SK-N-SH treated with all-trans-retinoic acid at 6 μM for 48 hours (cell line): ENCODE results near the gene ECE2.

Source experiments
- ATAC-seq: fragments of 200-7000 bp; cut with Tn5 transposase; 3 replicates; pipeline ENCODE4 v1.9.1; 2020; ENCODE audit warnings: mild to moderate bottlenecking, moderate library complexity
- ARNTL ChIP-seq: fragments of 450-650 bp; formaldehyde crosslinking; IDR thresholded peaks from 2 replicates; pipeline ENCODE4 v1.5.0; 2020; ENCODE audit warnings: low read depth, mild to moderate bottlenecking, moderate library complexity, borderline replicate concordance
- BACH2 ChIP-seq: fragments of 250-450 bp; sonication (Bioruptor Pico); IDR thresholded peaks from 2 replicates; pipeline ENCODE4 v1.9.0; 2021; ENCODE audit warnings: mild to moderate bottlenecking, borderline replicate concordance
- CSDC2 ChIP-seq: fragments of 250-450 bp; sonication (Bioruptor Pico); IDR thresholded peaks from 2 replicates; pipeline ENCODE4 v1.5.0; 2020; ENCODE audit warnings: mild to moderate bottlenecking, moderate library complexity
- GLIS3 ChIP-seq: fragments of 250-450 bp; sonication (Bioruptor Pico); IDR thresholded peaks from 2 replicates; pipeline ENCODE4 v1.5.0; 2020; ENCODE audit warnings: mild to moderate bottlenecking, moderate library complexity
- ISL1 ChIP-seq: fragments of 250-450 bp; sonication (Bioruptor Pico); IDR thresholded peaks from 2 replicates; pipeline ENCODE4 v2.1.2; 2022; ENCODE audit warnings: mild to moderate bottlenecking, moderate library complexity
- OSR1 ChIP-seq: fragments of 250-450 bp; sonication (Bioruptor Pico); IDR thresholded peaks from 2 replicates; pipeline ENCODE4 v1.8.0; 2022; ENCODE audit warnings: moderate library complexity, mild to moderate bottlenecking, inconsistent platforms
- PPARA ChIP-seq: fragments of 250-450 bp; sonication (Bioruptor Pico); IDR thresholded peaks from 2 replicates; pipeline ENCODE4 v1.5.0; 2020; ENCODE audit warnings: mild to moderate bottlenecking, borderline replicate concordance
- RARB ChIP-seq: fragments of 250-450 bp; sonication (Bioruptor Pico); IDR thresholded peaks from 2 replicates; pipeline ENCODE4 v1.8.0; 2021; ENCODE audit warnings: mild to moderate bottlenecking, moderate library complexity
- SNAI2 ChIP-seq: fragments of 250-450 bp; sonication (Bioruptor Pico); IDR thresholded peaks from 2 replicates; pipeline ENCODE4 v1.5.0; 2020; ENCODE audit warnings: mild to moderate bottlenecking, moderate library complexity
- TCF4 ChIP-seq: fragments of 250-450 bp; sonication (Bioruptor Pico); IDR thresholded peaks from 2 replicates; pipeline ENCODE4 v1.8.0; 2021; ENCODE audit warnings: mild to moderate bottlenecking, moderate library complexity, borderline replicate concordance
- TOX ChIP-seq: fragments of 250-450 bp; sonication (Bioruptor Pico); IDR thresholded peaks from 2 replicates; pipeline ENCODE4 v1.8.0; 2021; ENCODE audit warnings: mild to moderate bottlenecking, moderate library complexity, borderline replicate concordance
- ZFP3 ChIP-seq: fragments of 250-450 bp; sonication (Bioruptor Pico); IDR thresholded peaks from 2 replicates; pipeline ENCODE4 v1.5.0; 2020; ENCODE audit warnings: mild to moderate bottlenecking, moderate library complexity
- ZFP30 ChIP-seq: fragments of 450-650 bp; formaldehyde crosslinking; IDR thresholded peaks from 2 replicates; pipeline ENCODE4 v1.5.0; 2022; ENCODE audit warnings: mild to moderate bottlenecking, moderate library complexity
- ZNF565 ChIP-seq: fragments of 450-650 bp; formaldehyde crosslinking; conservative IDR thresholded peaks from 2 replicates; pipeline ENCODE4 v1.5.0; 2020; ENCODE audit warnings: low read depth, mild to moderate bottlenecking, moderate library complexity
- ZNF70 ChIP-seq: fragments of 450-650 bp; formaldehyde crosslinking; IDR thresholded peaks from 2 replicates; pipeline ENCODE4 v1.5.0; 2020; ENCODE audit warnings: mild to moderate bottlenecking, moderate library complexity
- ZNF8 ChIP-seq: fragments of 450-650 bp; formaldehyde crosslinking; IDR thresholded peaks from 2 replicates; pipeline ENCODE4 v1.5.0; 2020; ENCODE audit warnings: mild to moderate bottlenecking, moderate library complexity
- TF ChIP-seq, protein P1 (sequence below): fragments of 250-450 bp; sonication (Bioruptor Pico); IDR thresholded peaks from 2 replicates; pipeline ENCODE4 v1.8.0; 2020; ENCODE audit warnings: mild to moderate bottlenecking, moderate library complexity, borderline replicate concordance
- TF ChIP-seq, protein P2 (sequence below): fragments of 250-450 bp; sonication (Bioruptor Pico); IDR thresholded peaks from 2 replicates; pipeline ENCODE4 v1.5.0; 2020; ENCODE audit warnings: mild to moderate bottlenecking, moderate library complexity
- TF ChIP-seq, protein P3 (sequence below): fragments of 250-450 bp; sonication (Bioruptor Pico); IDR thresholded peaks from 2 replicates; pipeline ENCODE4 v1.5.1; 2021; ENCODE audit warnings: mild to moderate bottlenecking, moderate library complexity
- TF ChIP-seq, protein P4 (sequence below): fragments of 250-450 bp; sonication (Bioruptor Pico); IDR thresholded peaks from 2 replicates; pipeline ENCODE4 v1.8.0; 2021; ENCODE audit warnings: low read depth, mild to moderate bottlenecking, moderate library complexity, borderline replicate concordance

The ECE2 gene

DNA sequence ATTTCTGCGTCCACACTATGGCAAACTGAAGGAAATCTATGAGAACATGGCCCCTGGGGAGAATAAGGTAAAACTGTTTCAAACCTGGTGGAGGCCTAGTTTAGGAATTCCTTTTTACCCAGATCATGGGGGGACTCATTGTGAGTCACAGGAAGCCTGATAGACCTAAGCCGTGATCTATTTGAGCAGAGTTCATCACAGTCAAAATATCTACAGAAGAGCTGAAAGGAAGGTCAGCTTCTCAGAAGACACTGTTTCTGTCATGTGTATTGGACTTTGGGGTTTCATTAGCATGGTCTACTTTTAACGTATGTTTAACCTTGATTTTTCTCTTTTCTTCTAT lies 24.5 kb downstream of the ECE2 start (continued):
- TF ChIP-seq ZNF565 (CRISPR knock-in tag), result no peak
- TF ChIP-seq TOX (CRISPR knock-in tag), result no peak
- no peak for TF ChIP-seq ZFP3
- TF ChIP-seq RARB, result no peak

DNA sequence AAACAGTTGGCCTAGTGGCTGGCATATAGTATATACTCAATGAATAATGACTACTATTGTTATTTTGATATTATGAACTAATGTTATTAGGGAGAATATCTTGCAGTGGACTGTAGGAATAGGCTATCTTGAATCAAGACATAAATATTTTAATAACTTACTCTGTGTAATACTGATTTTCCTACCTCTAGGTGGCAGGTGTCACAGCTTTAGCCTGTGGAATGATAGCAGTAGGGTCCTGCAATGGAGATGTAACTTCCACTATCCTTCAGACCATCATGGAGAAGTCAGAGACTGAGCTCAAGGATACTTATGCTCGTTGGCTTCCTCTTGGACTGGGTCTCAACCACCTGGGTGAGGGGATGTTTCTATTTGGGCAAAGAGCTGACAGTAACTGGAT lies 29.8 kb downstream of the ECE2 start:
- ATAC-seq, result peak; percentile 88
- TF ChIP-seq ISL1 (CRISPR knock-in tag), result no peak

DNA sequence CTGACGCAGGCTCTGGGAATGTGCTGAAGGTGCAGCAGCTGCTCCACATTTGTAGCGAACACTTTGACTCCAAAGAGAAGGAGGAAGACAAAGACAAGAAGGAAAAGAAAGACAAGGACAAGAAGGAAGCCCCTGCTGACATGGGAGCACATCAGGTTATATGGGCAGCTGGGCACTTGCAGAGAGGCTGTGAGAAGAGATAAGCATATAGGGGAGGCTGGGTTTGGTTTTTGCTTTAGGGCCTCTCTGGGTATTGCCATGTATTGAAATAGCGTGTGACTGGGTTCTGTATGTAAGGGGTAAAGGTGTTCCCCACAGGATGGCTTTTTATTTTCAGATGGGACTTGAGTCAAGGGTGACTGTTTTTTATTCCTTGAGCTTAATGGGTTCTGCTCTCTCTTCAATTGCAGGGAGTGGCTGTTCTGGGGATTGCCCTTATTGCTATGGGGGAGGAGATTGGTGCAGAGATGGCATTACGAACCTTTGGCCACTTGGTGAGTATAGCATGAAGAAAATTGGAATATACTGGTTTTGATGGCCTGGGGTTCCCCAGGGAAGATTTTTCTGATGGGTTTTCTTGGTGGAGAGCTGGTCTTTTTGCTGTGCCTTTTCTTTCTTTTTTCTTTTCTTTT lies 30.6 kb downstream of the ECE2 start:
- ATAC-seq, result no peak
- TF ChIP-seq CSDC2 (CRISPR knock-in tag) (no peak), ZFP30 (no peak), ZNF70 (no peak)
- TF ChIP-seq, all 23 proteins: peak for 0

DNA sequence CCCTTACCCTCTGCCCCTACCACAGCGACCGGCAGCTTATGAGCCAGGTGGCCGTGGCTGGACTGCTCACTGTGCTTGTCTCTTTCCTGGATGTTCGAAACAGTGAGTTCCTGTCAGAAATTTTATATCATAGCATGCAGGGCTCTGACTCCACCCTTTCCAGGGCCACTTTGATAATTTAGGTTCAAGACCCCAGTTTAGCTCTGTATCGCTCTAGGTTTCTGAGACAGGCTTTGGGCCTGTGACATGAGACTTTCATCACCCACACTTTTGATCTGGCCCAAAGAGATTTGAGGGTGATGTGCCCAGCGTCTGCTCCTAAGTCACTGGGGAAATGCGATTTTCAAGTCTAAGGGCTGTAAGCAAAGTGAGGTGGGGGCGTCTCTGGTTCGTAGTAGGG lies 32.1 kb downstream of the ECE2 start:
- TF ChIP-seq, protein P1, sequence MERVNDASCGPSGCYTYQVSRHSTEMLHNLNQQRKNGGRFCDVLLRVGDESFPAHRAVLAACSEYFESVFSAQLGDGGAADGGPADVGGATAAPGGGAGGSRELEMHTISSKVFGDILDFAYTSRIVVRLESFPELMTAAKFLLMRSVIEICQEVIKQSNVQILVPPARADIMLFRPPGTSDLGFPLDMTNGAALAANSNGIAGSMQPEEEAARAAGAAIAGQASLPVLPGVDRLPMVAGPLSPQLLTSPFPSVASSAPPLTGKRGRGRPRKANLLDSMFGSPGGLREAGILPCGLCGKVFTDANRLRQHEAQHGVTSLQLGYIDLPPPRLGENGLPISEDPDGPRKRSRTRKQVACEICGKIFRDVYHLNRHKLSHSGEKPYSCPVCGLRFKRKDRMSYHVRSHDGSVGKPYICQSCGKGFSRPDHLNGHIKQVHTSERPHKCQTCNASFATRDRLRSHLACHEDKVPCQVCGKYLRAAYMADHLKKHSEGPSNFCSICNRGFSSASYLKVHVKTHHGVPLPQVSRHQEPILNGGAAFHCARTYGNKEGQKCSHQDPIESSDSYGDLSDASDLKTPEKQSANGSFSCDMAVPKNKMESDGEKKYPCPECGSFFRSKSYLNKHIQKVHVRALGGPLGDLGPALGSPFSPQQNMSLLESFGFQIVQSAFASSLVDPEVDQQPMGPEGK (CRISPR knock-in tag), result no peak
- TF ChIP-seq ISL1 (CRISPR knock-in tag) (no peak), GLIS3 (CRISPR knock-in tag) (no peak), CSDC2 (CRISPR knock-in tag) (no peak), ZFP3 (no peak), BACH2 (CRISPR knock-in tag) (no peak), ZNF565 (CRISPR knock-in tag) (no peak), ZNF8 (no peak), ARNTL (CRISPR knock-in tag) (no peak), TCF4 (CRISPR knock-in tag) (no peak), TOX (CRISPR knock-in tag) (no peak), OSR1 (CRISPR knock-in tag) (no peak)
- TF ChIP-seq, protein P2, sequence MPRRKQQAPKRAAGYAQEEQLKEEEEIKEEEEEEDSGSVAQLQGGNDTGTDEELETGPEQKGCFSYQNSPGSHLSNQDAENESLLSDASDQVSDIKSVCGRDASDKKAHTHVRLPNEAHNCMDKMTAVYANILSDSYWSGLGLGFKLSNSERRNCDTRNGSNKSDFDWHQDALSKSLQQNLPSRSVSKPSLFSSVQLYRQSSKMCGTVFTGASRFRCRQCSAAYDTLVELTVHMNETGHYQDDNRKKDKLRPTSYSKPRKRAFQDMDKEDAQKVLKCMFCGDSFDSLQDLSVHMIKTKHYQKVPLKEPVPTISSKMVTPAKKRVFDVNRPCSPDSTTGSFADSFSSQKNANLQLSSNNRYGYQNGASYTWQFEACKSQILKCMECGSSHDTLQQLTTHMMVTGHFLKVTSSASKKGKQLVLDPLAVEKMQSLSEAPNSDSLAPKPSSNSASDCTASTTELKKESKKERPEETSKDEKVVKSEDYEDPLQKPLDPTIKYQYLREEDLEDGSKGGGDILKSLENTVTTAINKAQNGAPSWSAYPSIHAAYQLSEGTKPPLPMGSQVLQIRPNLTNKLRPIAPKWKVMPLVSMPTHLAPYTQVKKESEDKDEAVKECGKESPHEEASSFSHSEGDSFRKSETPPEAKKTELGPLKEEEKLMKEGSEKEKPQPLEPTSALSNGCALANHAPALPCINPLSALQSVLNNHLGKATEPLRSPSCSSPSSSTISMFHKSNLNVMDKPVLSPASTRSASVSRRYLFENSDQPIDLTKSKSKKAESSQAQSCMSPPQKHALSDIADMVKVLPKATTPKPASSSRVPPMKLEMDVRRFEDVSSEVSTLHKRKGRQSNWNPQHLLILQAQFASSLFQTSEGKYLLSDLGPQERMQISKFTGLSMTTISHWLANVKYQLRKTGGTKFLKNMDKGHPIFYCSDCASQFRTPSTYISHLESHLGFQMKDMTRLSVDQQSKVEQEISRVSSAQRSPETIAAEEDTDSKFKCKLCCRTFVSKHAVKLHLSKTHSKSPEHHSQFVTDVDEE (CRISPR knock-in tag), result no peak
- TF ChIP-seq, protein P3, sequence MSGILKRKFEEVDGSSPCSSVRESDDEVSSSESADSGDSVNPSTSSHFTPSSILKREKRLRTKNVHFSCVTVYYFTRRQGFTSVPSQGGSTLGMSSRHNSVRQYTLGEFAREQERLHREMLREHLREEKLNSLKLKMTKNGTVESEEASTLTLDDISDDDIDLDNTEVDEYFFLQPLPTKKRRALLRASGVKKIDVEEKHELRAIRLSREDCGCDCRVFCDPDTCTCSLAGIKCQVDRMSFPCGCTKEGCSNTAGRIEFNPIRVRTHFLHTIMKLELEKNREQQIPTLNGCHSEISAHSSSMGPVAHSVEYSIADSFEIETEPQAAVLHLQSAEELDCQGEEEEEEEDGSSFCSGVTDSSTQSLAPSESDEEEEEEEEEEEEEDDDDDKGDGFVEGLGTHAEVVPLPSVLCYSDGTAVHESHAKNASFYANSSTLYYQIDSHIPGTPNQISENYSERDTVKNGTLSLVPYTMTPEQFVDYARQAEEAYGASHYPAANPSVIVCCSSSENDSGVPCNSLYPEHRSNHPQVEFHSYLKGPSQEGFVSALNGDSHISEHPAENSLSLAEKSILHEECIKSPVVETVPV (CRISPR knock-in tag), result no peak
- no peak for ATAC-seq

DNA sequence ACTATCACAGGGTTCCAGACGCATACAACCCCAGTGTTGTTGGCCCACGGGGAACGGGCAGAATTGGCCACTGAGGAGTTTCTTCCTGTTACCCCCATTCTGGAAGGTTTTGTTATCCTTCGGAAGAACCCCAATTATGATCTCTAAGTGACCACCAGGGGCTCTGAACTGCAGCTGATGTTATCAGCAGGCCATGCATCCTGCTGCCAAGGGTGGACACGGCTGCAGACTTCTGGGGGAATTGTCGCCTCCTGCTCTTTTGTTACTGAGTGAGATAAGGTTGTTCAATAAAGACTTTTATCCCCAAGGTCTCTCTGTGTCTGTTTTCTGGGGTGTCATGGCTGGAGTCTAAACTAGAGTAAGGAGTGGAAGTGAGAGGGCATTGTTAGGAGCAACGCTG lies 32.9 kb downstream of the ECE2 start:
- TF ChIP-seq ZFP30 (no peak), TOX (CRISPR knock-in tag) (no peak), ZFP3 (no peak), TCF4 (CRISPR knock-in tag) (no peak), OSR1 (CRISPR knock-in tag) (no peak), SNAI2 (CRISPR knock-in tag) (no peak), ZNF70 (no peak), ZNF8 (no peak), PPARA (no peak)
- TF ChIP-seq, protein P2 (CRISPR knock-in tag), result no peak
- TF ChIP-seq, protein P4, sequence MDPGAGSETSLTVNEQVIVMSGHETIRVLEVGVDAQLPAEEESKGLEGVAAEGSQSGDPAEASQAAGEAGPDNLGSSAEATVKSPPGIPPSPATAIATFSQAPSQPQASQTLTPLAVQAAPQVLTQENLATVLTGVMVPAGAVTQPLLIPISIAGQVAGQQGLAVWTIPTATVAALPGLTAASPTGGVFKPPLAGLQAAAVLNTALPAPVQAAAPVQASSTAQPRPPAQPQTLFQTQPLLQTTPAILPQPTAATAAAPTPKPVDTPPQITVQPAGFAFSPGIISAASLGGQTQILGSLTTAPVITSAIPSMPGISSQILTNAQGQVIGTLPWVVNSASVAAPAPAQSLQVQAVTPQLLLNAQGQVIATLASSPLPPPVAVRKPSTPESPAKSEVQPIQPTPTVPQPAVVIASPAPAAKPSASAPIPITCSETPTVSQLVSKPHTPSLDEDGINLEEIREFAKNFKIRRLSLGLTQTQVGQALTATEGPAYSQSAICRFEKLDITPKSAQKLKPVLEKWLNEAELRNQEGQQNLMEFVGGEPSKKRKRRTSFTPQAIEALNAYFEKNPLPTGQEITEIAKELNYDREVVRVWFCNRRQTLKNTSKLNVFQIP (CRISPR knock-in tag), result no peak
- ATAC-seq, result peak; percentile 17; the same call in 1 of the 3 replicates
